Femur (tissue), 1 donor: ENCODE data around the gene LTO1.

Experiments used
- DNase-seq: peaks from one replicate; pipeline ENCODE4 v3.0.0-alpha.2; 2017

Gene LTO1

DNA sequence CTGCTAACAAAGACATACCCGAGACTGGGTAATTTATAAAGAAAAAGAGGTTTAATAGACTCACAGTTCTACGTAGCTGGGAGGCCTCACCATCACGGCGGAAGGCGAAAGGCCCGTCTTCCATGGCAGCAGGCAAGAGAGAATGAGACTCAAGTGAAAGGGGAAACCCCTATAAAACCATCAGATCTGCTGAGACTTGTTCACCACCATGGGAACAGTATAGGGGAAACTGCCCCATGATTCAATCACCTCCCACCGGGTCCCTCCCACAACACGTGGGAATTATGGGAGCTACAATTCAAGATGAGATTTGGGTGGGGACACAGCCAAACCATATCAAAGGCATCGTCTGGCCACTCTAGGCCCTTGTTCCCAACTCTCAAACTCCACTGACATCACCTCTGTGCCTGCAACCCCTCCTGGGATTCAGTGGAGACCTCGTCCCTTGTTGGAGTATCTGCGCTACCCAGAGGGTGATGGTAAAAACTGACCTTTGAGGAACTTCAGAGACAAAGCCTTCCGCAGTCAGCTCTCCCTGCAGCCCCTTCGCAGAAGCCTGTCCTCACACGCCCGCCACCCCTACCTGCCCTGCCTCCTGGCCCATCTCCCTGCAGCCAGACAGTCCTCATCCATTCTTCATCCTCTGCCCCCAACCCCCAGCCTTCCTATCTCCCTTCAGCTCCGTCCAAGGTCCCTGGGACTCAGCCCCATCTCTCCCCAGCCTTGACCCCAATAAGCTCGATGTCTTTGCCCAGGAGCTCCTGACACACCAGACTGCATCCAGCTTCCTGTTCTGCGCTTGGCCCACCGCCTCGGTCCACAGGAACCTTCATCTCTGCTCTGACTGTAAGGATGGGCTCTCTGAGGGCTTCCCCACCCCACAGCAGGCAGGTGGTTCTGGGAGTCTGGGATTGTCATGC is 18.4 kb downstream of the LTO1 start:
- DNase-seq, result no peak

DNA sequence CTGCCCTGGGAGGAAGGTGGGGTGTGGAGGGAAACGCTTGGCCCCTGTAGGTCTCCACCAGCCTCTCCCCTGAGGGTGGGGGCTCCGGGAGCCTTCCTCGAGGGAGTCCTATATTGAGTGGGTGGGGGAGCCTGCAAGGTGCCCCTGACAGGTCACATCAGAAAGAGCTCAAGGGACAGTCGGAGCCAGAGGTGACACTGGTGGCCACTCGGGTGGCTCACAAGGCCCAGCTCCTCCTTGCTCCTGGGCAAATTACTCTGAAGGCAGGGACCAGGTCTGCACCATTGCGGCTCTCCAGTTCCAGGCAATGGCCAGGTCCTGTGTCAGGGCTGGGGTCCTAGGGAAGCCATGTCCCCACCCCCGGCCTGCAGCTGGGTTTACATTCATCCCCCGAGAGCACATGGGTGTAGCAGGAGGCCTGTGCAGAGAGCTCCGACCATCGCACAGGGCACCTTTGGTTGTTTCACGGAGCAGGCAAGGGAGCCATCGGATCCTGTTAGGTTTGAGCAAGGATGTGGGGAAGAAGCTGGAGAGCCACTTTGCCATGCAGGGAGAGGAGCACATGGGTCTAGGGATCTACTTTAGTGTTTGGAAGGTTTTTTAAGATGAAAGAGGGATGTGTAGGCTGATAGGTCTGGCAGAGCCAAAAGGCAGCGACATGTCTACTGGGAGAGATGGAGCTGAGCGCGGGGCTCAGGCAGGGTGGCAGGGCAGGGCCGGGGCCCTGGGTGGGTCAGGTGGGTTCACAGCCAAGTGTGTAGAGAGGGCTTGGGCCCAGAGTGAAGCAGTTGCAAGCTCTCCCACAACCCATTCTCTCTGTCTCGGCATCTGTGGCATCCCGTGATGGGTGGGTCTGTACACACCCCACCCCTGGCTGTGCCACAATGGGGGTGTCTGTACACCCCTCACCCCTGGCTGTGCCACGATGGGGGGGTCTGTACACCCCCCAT is 19.4 kb downstream of the LTO1 start:
- no peak for DNase-seq

DNA sequence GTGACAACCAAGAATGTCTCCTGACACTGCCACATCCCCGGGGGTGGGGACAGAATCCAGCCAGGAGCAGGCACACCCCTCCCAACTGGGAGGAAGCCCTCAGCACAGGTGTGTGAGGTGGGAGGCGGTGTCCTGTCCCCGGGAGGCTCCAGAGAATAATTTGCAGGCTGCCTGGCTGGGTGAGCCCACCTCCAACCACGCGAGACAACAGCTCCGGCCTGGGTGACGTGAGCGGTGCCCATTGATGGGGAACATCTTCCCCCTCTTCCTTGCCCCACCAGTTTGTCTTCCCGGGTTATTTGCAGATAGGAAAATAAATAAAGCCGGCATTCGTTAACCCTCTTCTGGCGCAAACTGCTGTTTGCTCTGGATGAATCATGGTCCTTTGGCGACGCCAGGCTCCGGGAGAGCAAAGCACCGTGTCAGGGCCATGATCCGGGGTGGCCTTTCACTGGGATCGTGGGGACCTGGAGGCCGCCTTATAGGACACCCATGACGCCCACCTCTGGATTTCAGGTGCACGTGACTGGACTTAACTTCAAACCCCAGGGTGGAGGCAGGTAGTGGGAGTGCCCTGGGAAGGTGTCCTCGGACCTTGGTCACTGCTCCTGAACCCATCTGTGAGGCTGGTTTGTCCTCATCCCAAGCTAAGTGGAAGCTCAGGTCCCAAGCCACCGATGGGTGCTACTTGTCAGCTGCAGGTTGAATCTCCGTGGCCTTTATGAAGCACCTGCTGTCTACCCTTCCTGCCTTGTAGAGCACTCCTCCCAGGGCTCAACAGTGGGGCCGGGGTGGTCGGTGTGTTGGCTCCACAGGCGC is 20.3 kb downstream of the LTO1 start:
- no peak for DNase-seq

DNA sequence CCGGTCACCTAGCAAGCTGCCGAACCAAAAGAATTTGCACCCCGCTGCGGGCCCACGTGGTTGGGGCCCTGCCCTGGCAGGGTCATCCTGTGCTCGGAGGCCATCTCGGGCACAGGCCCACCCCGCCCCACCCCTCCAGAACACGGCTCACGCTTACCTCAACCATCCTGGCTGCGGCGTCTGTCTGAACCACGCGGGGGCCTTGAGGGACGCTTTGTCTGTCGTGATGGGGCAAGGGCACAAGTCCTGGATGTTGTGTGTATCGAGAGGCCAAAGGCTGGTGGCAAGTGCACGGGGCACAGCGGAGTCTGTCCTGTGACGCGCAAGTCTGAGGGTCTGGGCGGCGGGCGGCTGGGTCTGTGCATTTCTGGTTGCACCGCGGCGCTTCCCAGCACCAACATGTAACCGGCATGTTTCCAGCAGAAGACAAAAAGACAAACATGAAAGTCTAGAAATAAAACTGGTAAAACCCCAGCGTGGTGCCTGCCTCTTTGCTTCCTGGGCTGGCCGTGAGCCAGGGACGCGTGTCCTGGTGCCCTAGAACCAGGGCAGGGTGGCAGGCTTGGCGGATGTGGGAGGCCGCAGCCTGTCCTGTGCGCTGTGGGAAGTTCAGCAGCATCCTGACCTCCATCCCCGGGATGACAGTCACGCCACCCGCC is 21.0 kb downstream of the LTO1 start:
- DNase-seq, result no peak

DNA sequence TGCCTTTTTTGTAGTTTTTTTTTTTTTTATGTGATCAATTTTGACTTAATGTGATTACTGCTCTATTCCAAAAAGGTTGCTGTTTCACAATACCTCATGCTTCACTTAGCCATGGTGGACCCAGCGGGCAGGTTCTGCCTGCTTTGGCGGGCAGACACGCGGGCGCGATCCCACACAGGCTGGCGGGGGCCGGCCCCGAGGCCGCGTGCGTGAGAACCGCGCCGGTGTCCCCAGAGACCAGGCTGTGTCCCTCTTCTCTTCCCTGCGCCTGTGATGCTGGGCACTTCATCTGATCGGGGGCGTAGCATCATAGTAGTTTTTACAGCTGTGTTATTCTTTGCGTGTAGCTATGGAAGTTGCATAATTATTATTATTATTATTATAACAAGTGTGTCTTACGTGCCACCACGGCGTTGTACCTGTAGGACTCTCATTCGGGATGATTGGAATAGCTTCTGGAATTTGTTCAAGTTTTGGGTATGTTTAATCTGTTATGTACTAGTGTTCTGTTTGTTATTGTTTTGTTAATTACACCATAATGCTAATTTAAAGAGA is 21.7 kb downstream of the LTO1 start:
- DNase-seq, result no peak

DNA sequence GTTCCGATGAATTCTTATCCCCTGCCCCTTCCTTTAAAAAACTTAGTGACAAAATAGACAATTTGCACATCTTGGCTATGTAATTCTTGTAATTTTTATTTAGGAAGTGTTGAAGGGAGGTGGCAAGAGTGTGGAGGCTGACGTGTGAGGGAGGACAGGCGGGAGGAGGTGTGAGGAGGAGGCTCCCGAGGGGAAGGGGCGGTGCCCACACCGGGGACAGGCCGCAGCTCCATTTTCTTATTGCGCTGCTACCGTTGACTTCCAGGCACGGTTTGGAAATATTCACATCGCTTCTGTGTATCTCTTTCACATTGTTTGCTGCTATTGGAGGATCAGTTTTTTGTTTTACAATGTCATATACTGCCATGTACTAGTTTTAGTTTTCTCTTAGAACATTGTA is 22.2 kb downstream of the LTO1 start:
- DNase-seq, result no peak

DNA sequence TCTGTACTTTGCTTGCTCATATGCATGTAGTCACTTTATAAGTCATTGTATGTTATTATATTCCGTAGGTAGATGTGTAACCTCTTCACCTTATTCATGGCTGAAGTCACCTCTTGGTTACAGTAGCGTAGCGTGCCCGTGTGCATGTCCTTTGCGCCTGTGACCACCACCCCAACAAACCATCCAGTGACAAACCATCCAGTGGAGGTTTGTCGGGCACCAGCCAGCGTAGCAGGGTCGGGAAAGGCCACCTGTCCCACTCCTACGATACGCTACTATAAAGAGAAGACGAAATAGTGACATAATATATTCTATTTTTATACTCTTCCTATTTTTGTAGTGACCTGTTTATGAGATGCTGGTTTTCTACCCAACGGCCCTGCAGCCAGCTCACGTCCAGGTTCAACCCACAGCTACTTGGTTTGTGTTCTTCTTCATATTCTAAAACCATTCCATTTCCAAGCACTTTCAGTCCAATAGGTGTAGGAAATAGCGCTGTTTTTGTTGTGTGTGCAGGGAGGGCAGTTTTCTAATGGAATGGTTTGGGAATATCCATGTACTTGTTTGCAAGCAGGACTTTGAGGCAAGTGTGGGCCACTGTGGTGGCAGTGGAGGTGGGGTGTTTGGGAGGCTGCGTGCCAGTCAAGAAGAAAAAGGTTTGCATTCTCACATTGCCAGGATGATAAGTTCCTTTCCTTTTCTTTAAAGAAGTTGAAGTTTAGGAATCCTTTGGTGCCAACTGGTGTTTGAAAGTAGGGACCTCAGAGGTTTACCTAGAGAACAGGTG is 23.1 kb downstream of the LTO1 start:
- DNase-seq, result no peak

DNA sequence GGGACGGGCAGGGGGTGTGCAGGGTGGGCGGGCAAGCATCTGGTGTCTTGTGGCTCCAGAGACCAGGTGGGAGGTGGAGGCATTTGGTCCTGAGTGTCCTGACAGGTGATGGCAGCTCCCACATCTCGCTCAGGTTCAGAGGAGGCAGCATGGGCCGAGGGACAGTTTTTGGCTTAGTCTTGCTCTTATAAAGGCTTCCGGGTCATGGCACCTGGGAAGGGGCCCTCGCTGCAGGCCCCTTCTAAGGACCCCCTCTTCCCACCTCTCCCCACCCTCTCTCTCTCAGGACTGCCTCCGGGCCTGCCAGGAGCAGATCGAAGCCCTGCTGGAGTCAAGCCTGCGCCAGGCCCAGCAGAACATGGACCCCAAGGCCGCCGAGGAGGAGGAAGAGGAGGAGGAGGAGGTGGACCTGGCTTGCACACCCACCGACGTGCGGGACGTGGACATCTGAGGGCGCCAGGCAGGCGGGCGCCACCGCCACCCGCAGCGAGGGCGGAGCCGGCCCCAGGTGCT is 24.3 kb downstream of the LTO1 start:
- DNase-seq, result no peak

DNA sequence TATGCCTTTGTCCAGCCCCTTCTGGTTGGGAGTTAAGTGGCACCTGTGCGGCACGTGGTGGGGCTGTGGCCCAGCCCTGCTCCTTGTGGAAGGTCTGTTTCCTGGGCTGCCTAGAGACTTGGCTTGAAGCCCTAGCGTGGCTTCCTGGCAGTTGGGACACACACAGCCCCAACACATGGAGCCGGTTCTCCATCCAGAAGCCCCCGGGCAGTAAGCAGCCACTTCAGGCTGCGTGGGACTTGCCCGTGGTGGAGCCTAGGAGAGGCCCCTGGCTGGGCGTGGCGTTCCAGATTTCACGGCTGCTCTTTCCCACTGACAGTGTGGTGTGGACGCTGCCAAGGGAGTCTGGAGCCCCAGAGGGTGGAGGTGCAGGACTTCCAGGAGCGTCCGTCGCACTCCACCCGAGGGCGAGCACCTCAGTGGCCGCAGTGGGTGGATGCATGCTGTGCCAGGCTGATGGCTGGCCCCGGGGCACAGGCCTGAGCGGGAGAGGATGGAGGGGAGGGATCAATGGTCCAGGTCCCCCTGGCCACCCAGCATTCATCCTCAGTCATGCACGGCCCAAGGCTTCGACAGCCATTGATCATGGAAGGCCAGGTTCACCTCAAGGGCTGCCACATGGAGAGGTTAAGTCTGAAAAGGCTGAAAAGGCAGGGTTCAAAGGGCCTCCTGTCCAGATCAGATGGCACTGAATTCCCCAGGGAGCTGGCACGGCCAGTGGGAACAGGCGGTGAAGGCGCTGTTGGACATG is 24.9 kb downstream of the LTO1 start:
- DNase-seq, result no peak

DNA sequence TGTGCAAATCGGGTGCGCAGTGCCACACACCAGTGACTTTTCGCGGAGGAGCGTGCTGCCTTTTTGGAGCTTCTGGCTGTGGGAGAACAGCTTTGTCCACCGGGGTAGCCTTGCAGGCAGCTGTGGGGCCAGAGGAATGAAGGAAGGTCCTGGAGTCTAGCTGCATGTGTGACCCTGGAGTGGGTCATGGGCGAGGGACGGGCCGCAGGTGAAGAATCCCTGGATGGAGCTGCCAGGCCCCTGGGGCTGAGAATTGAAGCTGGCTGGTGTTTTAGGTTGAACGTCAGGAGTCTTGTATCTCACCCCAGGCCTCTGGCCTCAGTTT is 25.6 kb downstream of the LTO1 start:
- DNase-seq, result no peak

DNA sequence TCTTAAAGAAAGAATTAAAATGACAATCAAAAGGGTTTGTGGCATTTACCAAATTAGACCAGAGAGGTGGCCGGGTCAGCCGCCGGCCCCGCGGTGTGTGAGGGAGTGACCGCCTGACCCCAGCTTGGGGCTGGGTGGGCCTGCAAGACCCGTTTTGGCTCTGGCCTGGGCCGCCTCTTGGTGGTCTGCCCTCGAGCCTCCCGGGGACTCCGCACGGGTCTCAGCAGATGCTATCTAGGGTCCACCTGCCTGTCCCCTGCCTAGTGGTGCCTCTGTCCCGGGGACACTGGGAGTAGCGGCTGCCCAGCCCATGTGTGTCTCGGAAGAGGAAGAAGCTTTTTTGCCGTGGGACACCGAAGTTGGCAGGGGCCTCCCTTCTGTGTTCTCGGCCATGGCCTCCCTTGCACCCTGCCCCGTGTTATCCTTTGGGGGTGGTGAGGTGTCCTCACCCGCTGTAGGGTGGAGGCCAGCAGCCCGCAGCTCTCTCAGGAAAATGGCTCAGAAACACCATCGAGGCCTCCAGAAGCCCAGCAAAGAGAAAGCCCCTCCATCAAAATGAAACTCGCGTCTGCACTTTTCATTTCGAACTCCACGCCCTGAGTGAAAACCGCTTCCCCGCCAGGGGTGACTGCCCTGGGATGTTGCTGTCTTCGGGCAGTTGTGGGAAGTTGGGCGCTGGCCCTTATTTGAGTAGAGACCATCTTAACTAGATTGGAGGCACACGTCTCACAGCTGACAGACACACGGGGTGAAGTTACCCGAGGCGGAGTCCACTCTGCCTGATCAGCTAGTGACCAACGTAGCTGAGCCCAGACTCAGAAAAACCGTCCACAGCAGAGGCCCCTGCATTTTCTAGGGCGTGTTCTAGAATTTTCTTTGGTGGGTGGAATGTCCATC is 26.2 kb downstream of the LTO1 start:
- no peak for DNase-seq

DNA sequence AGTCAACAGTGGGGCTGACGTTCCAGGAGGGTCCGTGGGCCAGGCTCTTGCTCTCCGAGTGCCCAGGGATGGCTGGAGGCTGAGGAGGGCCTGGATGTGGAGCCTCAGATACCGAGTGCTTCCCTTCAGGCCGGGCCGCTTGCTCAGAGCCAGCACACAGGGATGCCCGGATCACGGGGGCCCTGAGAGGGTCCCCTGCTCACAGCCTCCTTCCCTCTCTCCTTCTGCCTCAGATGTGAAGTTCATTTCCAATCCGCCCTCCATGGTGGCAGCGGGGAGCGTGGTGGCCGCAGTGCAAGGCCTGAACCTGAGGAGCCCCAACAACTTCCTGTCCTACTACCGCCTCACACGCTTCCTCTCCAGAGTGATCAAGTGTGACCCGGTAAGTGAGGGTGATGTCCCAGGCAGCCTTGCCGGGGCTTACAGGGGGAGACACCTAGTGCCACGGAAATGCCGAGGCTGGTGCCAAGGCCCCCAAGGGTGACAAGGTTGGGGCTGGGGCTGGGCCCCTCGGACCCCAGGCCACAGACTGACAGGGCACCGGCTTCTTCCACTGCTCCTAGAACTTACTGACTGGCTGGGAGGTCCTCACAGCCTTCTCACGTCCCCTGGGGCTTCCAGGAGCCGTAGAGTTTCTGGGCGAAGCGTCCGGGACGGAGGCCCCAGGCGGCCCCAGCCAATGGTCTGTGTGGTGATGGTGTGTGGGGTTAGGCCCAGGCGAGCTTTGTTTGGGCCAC is 27.2 kb downstream of the LTO1 start:
- no peak for DNase-seq

DNA sequence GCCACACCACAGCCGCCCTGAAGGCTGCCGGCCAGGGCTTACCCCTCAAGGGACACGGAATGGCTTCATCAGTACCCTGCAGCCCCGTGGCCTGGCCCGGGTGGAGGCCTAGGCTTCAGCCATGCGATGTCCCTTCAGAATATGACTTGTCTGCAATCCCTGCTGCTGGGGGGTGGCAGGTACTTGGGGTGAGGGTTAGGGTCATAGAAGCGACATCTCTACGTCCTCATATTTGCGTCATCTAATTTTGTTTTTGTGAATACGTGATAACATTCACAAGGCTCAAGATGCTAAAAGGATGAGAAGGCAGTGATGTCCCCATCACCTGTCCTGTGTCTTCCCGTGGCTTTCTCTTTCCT is 27.8 kb downstream of the LTO1 start:
- no peak for DNase-seq

DNA sequence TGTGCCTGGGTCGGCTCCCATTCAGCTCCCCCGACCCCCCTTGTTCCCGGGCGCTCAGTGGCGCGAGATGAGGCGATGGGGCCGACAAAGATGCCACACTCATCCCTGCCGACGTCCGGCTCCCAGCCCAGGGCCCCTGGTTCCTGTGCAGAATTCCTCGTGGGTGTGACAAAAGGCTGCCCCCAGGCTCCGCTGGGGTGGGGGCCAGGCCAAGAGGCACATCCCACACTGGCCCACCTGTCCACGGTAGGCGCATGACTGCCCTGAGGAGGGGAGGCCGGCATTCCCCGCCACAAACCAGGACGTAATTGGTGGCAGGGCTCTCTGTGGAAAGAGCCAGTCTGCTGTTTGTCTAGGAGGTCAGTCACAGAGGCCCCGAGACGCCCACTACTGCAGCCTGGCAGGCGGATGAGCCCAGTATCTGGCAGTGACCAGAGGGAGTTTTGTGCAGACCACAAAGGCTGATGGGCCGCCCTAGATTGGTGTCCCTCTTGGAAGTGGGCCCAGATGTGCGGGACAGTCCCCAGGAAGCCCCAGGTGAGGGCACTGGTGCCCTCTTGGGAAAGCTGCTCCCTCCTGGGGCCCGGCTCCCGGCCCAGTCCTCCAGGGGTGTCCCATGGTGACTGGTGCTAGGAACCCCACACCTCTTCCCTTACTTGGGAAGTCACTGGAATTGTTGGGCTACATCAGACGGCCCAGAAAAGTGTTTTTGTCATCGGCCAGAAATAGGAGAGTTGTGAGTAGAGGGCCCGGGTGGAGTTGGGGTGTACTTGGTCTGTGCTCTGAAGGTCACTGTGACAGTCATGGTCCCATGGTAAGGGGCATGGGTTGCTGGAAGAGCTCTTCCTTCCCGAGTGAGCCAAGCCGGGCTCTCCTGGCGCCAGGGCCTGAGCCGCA is 28.4 kb downstream of the LTO1 start:
- DNase-seq, result no peak

DNA sequence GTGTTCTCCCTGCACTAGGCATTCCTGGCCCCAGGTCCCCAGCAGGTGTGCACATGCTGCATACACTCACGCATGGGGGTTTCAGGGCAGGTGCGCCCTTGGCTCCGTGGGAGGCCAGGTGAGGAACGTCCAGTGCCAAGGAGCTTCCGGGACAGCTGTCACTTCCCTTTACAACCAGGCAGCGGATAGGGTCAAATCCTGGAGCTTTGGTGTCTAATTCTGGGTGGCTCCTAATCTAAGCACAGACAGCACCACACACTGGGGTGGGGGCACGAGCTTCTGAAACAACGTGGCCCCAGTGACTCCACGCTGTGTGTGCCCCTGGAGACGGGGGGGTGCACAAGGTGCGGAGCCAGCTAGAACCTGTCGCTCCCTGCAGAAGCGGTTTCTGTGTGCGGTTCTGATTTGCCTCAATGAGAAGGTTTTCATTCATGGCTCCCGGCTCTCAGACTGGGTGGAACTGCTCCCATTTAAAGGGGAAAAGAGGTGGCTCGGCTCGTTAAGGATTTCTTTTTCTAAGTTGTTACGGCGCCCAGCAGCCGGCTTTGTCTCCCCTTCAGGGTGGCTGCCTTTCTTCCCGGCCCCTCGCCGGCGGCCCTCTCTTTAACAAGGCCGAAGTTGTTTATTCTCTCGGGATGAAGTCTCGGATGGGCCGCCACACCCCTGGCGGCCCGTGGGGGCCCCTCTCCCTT is 29.2 kb downstream of the LTO1 start:
- DNase-seq, result no peak

DNA sequence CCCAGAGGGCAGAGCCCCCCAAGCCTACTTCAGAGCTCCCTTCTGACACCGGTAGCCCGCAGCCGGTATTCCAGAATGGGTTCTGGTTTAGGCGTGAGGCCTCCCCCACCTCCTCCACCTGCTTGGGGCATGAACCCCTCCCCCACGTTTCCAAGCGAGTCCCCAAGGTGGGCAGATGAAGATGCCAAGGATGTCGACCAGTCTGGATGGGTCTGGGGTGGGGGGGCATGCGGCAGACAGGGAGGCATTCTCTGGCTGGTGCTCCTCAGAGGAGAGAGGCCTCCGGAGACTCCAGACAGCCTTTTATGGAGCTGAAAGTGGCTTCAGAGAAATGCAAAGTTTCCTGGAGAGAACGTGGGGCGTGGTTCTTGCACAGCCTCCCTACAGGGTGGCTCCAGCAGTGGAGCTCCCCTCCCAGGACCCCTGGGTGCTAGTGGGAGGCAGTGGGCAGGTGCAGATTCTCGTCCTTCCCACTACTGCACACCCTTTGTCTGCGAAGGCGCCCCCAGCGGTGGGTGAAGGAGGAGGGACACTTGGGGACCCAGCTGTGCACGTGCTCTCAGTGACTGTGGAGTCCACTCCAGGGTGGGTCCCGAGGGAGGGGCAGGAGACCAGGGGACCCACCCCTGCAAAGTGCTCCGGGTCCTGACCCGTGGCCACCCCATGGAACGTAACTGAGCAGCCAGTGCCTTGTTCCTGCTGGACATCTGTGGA is 30.0 kb downstream of the LTO1 start:
- DNase-seq, result no peak
